Activated CD8-positive, alpha-beta memory T cell treated with anti-CD3 and anti-CD28 coated beads for 36 hours (primary cell): ENCODE results near the gene CIART. TPM values are rescaled to one million over a fixed set of nuclear protein-coding genes. Genes with fewer than 3 reads are reported as not detected.
"Not testable (repeated sequence)": the region's sequence is repeated elsewhere in the genome, so short reads cannot be mapped to it uniquely, and the experiment has no call there.

Source experiments
- CTCF ChIA-PET: fragments of 350-600 bp; sonication (Branson Sonifier 250); formaldehyde crosslinking; loops from one replicate; lab custom pipeline; 2021; ENCODE audit warnings: antibody characterized with exemption; lab: Charles Lee
- POLR2A ChIA-PET: fragments of 350-600 bp; sonication (Branson Sonifier 250); formaldehyde crosslinking; loops from one replicate; lab custom pipeline; 2021; ENCODE audit warnings: antibody characterized with exemption; lab: Charles Lee
- total RNA-seq, 2 experiments: library from RNA; stranded (reverse); gene quantifications; one replicate each; pipeline ENCODE4 v1.2.3, GENCODE V29; 2021

The CIART gene
- total RNA-seq, 2 experiments from 2014 or later: 5.2 to 7.3 TPM

GRCh38 chr1:150283260-150283659 lies 906 bp downstream of the CIART start:
- CTCF ChIA-PET: interaction anchor here (0.6 kb wide), 1 partner anchor 27 kb away, joined by 3 read pairs; no protein-coding TSS in a partner anchor
- POLR2A ChIA-PET: no interaction called here

GRCh38 chr1:150288382-150288781 lies 6.0 kb downstream of the CIART start:
- ChIA-PET CTCF (interaction anchor here (1.1 kb wide), 1 partner anchor 32 kb away, joined by 3 read pairs; no protein-coding TSS in a partner anchor), POLR2A (no interaction called here)

DNA sequence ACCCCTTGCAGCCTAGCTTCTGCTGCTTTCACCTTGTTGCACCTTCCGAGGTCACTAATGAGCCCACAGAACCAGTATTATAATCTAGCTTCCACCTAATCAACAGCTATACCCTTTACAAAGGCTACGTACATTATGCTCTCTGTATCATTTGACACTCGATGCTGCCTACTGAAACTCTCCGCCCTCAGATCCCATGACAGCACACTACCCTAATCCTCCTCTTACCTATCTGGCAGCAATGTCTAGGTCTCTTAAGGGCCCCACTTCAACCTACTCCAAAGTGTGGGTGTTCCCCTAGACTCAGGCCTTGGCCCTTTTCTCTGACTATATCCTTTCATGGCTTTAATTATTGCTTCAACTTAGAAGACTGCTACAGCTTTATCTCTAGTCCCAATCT lies 6.5 kb downstream of the CIART start:
- ChIA-PET CTCF (interaction anchor here (0.6 to 0.7 kb wide), 2 partner anchors 12 to 396 kb away, joined by 4 to 5 read pairs; no protein-coding TSS in a partner anchor), POLR2A (no interaction called here)

DNA sequence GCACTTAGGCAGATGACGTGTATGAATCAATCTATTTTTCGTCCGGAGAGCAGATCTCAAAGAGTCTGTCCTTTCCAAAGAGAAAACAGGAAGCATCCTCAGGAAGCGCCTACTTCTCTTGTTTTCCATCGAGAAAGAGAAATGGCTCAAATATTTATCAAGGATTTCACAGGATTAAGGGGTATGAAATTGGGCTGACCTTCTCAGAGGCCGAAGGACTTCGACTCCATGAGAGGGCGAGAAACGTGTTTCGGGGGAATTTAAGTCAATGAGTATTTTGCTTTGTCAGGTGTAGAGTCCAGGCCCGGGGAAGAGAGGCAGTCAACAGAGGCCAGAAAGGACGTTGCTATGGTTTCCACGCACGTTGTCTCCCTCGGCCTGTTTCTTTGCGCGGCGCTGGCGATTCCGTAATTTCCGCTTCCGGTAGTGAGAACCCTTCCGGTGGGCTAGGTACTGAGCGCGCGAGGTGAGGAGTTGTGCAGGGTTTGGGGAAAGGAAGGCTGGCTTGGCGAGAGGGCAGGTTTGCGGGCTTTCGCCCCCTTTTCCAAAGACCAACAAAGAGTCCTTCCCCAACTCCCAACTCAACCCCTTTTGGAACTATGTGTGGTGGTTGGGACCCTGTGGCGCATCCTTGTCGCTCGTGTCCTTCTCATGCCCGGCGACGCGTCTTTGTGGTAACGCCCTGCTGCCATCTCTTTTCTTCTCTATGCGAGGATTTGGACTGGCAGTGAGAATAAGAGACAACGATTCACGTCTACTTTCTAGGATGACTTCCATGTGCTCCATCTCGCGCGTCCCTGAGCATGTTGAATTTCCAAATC lies 11.3 kb downstream of the CIART start, which contains the start of gene MRPS21:
Gene MRPS21 (plus strand): TSS at position 429 of the 821 bp plus-strand sequence. CDS start 506 bp downstream, outside the sequence.
- CTCF ChIA-PET: no interaction called here
- POLR2A ChIA-PET: no interaction called here

DNA sequence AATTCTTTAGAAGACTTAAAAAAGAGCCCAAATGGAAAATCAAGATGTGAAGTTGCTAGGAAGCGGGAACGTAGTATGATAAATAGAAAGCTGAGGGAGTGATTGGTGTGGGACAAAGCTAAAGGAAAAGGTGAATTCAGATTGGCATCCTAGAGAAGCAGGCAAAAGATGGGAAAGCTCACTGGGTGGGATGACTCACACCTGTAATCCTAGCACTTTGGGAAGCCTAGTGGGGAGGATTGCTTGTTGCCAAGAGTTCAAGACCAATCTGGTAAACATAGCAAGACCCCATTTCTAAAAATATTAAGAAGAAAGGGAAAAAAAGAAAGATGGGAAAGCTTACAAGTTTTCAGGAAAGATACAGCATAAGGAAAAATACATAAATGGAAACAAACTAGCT lies 13.1 kb downstream of the CIART start:
- ChIA-PET POLR2A (interaction anchor here (0.6 kb wide), 1 partner anchor 65 kb away, joined by 5 read pairs; no protein-coding TSS in a partner anchor), CTCF (no interaction called here)

DNA sequence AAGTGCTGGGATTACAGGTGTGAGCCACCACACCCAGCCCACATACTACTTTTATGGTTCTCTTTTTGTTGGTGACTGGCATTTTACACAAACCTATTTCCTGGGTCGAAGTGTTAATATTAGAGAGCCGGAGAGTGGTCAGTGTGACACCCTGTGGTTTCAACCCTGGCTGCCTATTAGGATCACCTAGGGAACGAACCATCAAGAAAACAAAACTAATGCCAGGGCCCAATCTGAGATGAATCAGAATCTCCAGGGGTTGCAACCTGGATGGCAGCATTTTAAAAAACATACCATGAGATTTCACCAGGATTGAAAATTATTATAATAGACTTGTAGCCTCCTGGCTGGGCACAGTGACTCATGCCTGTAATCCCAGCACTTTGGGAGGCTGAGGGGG lies 17.4 kb downstream of the CIART start:
- CTCF ChIA-PET: no interaction called here
- POLR2A ChIA-PET: no interaction called here

DNA sequence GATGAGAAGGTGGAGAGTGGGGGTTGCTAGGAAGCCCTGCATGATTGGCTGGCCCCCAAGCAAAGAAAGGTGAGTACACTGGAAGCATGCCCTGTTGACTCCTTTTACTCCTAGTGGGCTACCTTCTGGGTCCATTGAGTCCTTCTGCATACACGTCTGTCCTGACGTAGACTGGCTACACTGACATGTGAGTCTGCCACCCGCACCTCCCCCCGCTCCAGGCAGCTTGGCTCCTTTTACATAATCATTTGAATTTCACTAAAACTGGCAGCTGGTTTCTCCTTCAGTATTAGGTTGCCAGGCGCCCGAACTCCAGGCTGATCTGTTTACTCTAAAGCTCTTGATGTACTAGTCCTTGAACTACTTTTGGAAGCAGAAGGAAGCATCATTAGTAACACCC lies 20.0 kb downstream of the CIART start:
- CTCF ChIA-PET: no interaction called here
- POLR2A ChIA-PET: no interaction called here

DNA sequence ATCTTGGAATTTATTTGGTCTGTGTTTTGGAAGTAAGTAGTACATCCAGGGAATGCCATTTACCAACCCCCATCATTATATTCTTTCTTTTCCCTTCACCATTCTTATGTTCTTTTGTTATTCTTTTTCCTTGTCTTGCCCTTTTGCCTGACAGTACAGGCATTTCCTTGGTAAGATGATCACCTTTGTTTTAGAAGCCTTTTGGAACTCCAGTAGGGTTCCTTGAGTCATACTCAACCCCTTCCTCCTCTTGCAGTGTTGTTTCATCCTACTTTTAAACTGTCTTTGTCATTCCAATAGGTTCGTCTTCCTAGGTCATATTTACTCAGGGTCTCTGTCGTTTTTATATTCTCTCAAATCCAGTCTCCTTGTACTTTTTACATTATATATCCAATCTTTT lies 20.5 kb downstream of the CIART start:
- POLR2A ChIA-PET: interaction anchor here (0.5 kb wide), 1 partner anchor 67 kb away, joined by 3 read pairs; the partner anchor contains the start of gene ANP32E

GRCh38 chr1:150308585-150308984 lies 26.2 kb downstream of the CIART start:
- POLR2A ChIA-PET, CTCF ChIA-PET: not testable (repeated sequence)

More for the DNA sequence above, 20.5 kb downstream of the CIART start:
- CTCF ChIA-PET: no interaction called here

- ChIA-PET POLR2A (no interaction called here), CTCF (no interaction called here)
Measured at GRCh38 chr1:150309758-150310508, 27.6 kb downstream of the CIART start.

GRCh38 chr1:150311762-150312161 lies 29.4 kb downstream of the CIART start:
- ChIA-PET POLR2A (no interaction called here), CTCF (interaction anchor here (0.8 to 1.3 kb wide), 2 partner anchors 13 to 56 kb away, joined by 3 to 4 read pairs; no protein-coding TSS in a partner anchor)

DNA sequence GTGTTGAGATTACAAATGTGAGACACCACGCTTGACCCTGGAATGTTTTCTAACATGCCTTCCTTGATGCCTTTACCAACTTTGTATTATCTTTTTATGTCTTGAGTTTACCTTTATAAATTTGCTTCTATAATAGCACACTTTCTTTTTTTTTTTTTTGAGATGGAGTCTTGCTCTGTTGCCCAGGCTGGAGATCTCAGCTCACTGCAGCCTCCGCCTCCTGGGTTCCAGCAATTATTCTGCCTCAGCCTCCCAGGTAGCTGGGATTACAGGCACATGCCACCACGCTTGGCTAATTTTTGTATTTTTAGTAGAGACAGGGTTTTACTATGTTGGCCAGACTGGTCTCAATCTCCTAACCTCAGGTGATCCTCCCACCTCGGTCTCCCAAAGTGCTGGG lies 32.3 kb downstream of the CIART start:
- POLR2A ChIA-PET, CTCF ChIA-PET: not testable (repeated sequence)

DNA sequence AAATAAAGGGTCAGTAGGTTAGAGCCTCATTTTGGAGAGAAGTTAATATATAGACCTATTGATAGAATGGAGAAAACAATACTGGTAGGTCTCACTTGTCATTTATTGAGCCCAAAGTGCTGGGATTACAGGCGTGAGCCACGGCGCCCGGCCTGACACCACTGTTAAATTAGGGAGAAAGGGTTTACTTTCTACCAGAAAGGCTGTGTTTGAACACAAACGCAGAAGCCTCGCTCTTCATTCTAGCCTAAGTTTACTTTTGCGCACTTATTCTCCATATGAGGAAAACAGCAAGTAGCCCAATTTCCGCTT lies 38.3 kb downstream of the CIART start:
- ChIA-PET CTCF (no interaction called here), POLR2A (interaction anchor here (0.6 kb wide), 1 partner anchor 11 kb away, joined by 4 read pairs; no protein-coding TSS in a partner anchor)

DNA sequence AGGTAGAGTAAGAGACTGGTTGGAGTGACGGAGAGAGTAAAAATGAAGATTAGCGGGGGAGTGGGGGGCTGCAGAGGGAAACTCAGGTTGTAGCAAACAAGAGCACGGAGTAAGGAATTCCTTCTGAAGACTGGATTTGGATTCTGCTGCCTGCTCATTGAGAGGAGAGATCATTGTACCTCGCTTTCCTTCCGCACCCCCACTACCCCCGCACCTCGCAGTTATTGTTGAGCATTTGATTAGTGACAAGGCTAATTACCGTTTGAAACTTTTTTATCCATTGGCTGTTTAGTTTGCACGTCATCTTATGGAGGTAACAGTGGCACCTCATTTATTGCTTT lies 39.4 kb downstream of the CIART start:
- ChIA-PET POLR2A (interaction anchor here (0.6 to 1.6 kb wide), 5 partner anchors 41 to 251 kb away, joined by 3 to 8 read pairs (median 3); partner anchors contain the start of gene RPRD2), CTCF (interaction anchor here (1.2 kb wide), 1 partner anchor 10 kb away, joined by 3 read pairs; no protein-coding TSS in a partner anchor)

DNA sequence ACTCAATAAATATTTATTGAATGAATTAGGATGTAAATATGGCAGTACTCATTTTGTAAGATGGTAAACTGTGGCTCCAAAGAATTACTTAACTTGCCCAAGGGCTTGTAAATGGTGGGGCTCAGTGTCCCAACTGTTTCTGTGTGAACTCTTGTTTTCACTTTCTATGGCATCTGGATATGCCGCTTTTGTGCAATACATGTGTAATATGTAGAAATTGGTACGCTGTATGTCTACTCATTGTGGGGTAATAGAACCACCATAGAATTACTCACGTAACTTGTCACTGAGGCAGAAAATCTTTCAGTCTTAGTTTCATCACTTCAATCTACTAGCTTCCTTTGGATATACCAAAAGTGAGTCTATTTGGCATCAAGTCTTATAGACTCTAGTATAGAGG lies 40.0 kb downstream of the CIART start:
- POLR2A ChIA-PET: interaction anchor here (0.5 to 1.6 kb wide), 8 partner anchors 9 to 298 kb away, joined by 3 to 8 read pairs (median 5); partner anchors contain the start of gene RPRD2

GRCh38 chr1:150332651-150333290 lies 50.4 kb downstream of the CIART start:
- POLR2A ChIA-PET: no interaction called here
- CTCF ChIA-PET: interaction anchor here (0.7 to 1.6 kb wide), 2 partner anchors 10 to 231 kb away, joined by 3 read pairs; no protein-coding TSS in a partner anchor

More for the DNA sequence above, 40.0 kb downstream of the CIART start:
- CTCF ChIA-PET: interaction anchor here (0.7 to 1.2 kb wide), 2 partner anchors 10 to 293 kb away, joined by 3 read pairs; no protein-coding TSS in a partner anchor
